Measurements from ENCODE around the gene GJC2. TPM values are rescaled to one million over a fixed set of nuclear protein-coding genes. Genes with fewer than 3 reads are reported as not detected.
A peak's percentile ranks its signal among the peaks of the same experiment; 100 is the strongest.

Gene GJC2
- total RNA-seq, 4 donors from 2014 or later: 6.9 to 15.1 (median 9.9) TPM

DNA sequence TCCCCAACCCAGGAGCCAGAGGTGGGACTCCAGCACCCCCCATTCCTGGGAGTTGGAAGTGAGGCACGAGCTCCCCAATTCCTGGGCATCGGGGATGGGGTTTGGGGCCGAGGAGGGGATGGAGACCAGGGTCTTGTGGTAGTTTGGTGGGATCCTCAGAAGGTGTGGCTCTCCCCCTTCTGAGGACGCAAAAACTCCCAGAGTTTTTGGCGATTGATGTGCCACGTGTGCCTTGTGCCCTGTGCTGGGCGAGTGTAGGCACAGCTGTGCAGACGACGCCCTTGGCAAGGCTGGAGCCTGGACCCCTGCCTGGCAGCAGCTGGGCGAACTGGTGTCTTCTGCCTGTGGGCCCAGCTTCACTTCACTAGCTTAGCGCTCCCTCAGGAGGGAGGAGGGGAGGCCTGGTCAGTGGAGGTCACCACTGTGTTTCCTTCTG is 7.0 kb upstream of the GJC2 start:
- peak overlapping the region; percentile 96 to 98 (median 97) for H3K27ac ChIP-seq
- H3K4me3 ChIP-seq: peak overlapping the region in 1 of 4 donors; percentile 79
- H3K4me1 ChIP-seq: peaks cover 0 to 62% (median 38%) of the 10 kb centered on the region in 4 donors
- 69 to 76% methylated on average over 11 of the region's 11 CpGs for WGBS, 2 donors
- H3K27me3 ChIP-seq: no peaks in the 10 kb centered on the region
- TF ChIP-seq EP300 (IDR thresholded peaks at IDR 0.05): no peak
- no peak for TF ChIP-seq POLR2A (IDR thresholded peaks at IDR 0.05)
- TF ChIP-seq, protein P1, sequence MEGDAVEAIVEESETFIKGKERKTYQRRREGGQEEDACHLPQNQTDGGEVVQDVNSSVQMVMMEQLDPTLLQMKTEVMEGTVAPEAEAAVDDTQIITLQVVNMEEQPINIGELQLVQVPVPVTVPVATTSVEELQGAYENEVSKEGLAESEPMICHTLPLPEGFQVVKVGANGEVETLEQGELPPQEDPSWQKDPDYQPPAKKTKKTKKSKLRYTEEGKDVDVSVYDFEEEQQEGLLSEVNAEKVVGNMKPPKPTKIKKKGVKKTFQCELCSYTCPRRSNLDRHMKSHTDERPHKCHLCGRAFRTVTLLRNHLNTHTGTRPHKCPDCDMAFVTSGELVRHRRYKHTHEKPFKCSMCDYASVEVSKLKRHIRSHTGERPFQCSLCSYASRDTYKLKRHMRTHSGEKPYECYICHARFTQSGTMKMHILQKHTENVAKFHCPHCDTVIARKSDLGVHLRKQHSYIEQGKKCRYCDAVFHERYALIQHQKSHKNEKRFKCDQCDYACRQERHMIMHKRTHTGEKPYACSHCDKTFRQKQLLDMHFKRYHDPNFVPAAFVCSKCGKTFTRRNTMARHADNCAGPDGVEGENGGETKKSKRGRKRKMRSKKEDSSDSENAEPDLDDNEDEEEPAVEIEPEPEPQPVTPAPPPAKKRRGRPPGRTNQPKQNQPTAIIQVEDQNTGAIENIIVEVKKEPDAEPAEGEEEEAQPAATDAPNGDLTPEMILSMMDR (IDR thresholded peaks at IDR 0.05): no peak
- H3K36me3 ChIP-seq: peaks cover 0 to 29% (median 5%) of the 10 kb centered on the region in 3 donors
- H3K9me3 ChIP-seq: no peaks in the 10 kb centered on the region
- DNase-seq (ENCODE audit: low spot score in 2 of 2): peak in 1 of 2 donors; percentile 12

DNA sequence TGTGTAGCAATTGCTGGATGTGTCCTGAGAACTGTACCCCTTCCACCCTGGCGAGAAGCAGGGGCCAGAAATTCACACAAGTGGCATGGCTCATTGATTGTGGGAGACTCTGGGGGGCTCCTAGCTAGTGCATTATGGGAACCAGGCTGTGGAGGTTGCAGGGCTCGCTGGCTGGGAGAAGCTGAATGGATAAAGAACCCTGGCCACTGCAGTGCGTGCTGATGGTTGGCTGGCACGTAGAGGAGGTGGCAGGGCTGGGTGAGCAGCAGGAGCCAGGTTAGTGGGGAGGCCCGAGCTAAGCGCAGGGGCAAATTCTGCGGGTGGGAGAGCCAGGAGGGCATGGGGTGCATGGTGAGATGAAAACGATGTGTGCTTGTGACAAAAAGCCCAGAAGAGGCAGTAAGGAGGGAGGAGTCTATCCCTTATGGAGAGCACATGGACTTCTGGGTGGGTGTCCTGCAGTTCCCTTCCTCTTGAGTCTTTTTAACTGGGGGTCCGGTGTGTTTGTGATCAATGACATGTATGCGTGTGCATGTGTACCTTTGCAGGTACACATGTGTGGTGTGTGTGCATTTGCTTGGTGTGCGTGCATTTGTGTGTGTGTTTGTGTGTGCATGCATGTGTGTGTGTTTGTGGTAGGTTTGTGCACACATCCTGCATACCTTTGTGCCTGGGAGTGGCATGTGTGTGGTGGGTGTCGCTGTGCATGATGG is 6.1 kb upstream of the GJC2 start:
- no peaks in the 10 kb centered on the region for H3K27me3 ChIP-seq
- peaks cover 0 to 38% (median 7%) of the 10 kb centered on the region in 3 donors for H3K36me3 ChIP-seq
- TF ChIP-seq, protein P1 (IDR thresholded peaks at IDR 0.05): no peak
- TF ChIP-seq EP300 (IDR thresholded peaks at IDR 0.05): no peak
- TF ChIP-seq POLR2A (IDR thresholded peaks at IDR 0.05): no peak
- 80 to 84% methylated on average over 12 of the region's 12 CpGs for WGBS, 2 donors
- DNase-seq (ENCODE audit: low spot score in 2 of 2): no peak
- no peaks in the 10 kb centered on the region for H3K9me3 ChIP-seq
- H3K27ac ChIP-seq: peak overlapping the region in 1 of 4 donors; percentile 96
- H3K4me3 ChIP-seq: no peak overlapping the region
- peaks cover 0 to 71% (median 39%) of the 10 kb centered on the region in 4 donors for H3K4me1 ChIP-seq

DNA sequence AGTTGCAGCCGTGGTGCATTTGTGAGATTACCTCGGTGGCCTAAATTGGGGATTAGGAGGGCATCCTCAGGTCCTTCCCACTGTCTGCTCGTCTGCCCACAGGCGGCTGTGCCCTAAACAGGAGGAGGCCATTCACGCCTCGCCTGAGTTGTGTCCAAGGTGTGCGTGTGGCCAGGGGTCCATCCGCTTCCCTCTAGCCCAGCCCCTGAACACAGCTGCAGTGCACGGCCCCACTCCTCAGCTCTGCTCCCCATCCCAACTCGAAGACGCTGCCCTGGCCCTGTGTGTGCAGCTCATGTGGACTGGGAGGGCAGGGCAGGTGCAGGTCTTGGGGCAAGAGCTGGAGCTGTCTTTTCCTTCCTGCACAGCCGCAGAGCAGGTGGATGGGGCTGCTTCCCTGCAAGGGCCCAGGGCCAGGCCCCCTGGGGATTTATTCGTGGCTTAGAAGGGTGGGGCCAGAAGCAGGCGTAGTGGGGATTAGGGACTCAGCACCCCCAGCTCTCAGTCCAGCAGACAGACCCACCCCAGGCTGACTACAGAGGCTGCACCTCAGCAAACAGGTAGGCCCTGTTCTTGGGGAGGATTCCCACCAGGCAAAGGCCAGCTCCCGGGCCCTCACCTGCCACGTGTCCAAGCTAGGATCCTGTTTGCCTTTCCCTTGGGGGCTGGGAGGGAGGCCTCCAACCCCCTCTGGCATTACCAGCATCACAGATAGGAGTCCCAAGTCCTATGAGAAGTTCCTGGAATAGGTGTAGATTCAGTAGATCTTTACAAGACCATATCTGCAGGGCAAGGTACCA is 5.3 kb upstream of the GJC2 start:
- H3K4me1 ChIP-seq: peaks cover 0 to 77% (median 46%) of the 10 kb centered on the region in 4 donors
- H3K9me3 ChIP-seq: no peaks in the 10 kb centered on the region
- TF ChIP-seq EP300 (IDR thresholded peaks at IDR 0.05) (no peak), POLR2A (IDR thresholded peaks at IDR 0.05) (no peak)
- TF ChIP-seq, protein P1 (IDR thresholded peaks at IDR 0.05): no peak
- no peak overlapping the region for H3K4me3 ChIP-seq
- DNase-seq (ENCODE audit: low spot score in 2 of 2): peak in 1 of 2 donors; percentile 13
- H3K27me3 ChIP-seq: no peaks in the 10 kb centered on the region
- peak overlapping the region in 3 of 4 donors; percentile 14 to 96 (median 43) for H3K27ac ChIP-seq
- H3K36me3 ChIP-seq: peaks cover 0 to 39% (median 7%) of the 10 kb centered on the region in 3 donors
- WGBS, 2 donors: 77 to 86% methylated on average over 15 to 16 of the region's 16 CpGs

DNA sequence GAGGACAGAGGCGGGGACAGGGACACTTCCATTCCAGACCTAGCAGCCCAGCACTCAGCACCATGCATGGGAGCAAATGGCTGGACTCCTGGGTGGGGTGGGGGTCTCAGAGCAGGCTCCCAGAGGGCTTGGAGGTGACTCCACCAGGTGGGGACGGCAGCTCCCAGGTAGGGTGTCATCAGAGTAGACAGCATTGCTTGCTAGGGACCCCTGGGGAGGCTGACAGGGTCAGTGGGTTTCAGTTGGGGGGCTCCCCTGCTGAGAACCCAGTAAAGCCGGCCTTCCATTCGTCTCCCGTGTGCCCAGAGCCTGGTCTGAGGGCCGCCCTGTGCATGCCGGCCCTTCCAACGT is 4.8 kb upstream of the GJC2 start:
- DNase-seq (ENCODE audit: low spot score in 2 of 2): no peak
- H3K27ac ChIP-seq: peak overlapping the region in 3 of 4 donors; percentile 14 to 96 (median 43)
- H3K36me3 ChIP-seq: peaks cover 0 to 39% (median 7%) of the 10 kb centered on the region in 3 donors
- no peak for TF ChIP-seq EP300 (IDR thresholded peaks at IDR 0.05)
- no peak for TF ChIP-seq POLR2A (IDR thresholded peaks at IDR 0.05)
- TF ChIP-seq, protein P1 (IDR thresholded peaks at IDR 0.05): no peak
- 76 to 90% methylated on average over 6 to 8 of the region's 8 CpGs for WGBS, 2 donors
- no peaks in the 10 kb centered on the region for H3K9me3 ChIP-seq
- H3K4me1 ChIP-seq: peaks cover 0 to 81% (median 51%) of the 10 kb centered on the region in 4 donors
- H3K4me3 ChIP-seq: no peak overlapping the region
- no peaks in the 10 kb centered on the region for H3K27me3 ChIP-seq

Data from tibial nerve (tissue), 4 donors.